ENCODE results near the gene TSPAN9.

Gene TSPAN9

DNA sequence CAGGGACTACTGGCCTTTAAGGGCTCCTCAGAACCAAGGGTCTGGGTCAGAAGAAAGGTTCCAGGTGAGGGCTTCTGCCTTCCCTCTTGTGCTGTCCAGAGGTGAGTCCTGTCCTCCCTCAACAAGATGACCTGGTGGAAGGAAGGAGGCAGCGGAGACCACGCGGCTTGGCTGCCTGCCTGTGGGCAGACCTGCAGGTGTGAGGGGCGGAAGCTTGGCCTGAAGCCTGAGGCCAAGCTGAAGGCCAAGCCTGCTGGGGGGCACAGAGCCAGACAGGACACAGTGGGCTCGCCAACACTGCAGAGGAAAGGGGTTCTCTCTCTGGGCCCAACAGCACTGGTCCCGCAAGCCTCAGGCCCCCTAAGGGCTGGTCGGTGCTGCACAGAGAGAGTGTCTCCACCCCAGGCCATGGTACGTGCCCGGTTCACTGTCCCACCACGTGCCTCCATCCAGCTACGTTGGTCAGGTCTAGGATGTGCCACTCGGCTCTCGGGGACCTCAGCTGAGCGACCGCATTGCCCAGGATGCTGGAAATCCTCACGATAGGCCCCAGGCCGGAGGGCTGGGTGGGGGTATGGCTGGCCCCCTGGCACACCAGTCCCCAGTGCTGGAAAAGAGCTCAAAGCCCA is 243.8 kb downstream of the TSPAN9 start:
- H3K4me1 ChIP-seq (ENCODE audit: control insufficient read depth, insufficient read depth, low read length) = peaks cover 1% of the 10 kb centered on the region
- H3K27ac ChIP-seq (ENCODE audit: low read length) = no peak overlapping the region
- H3K36me3 ChIP-seq (ENCODE audit: control insufficient read depth in 2 of 2, insufficient read depth in 2 of 2, low read length in 2 of 2) = no peaks in the 10 kb centered on the region
- peaks cover 0 to 2% of the 10 kb centered on the region in 2 donors for H3K27me3 ChIP-seq (ENCODE audit: control insufficient read depth in 1 of 2, insufficient read depth in 2 of 2, low read length in 2 of 2)
- H3K9me3 ChIP-seq (ENCODE audit: control insufficient read depth in 2 of 2, low read length in 2 of 2) = no peaks in the 10 kb centered on the region
- no peak overlapping the region for H3K4me3 ChIP-seq (ENCODE audit: low read length in 2 of 2)
- H3K9ac ChIP-seq (ENCODE audit: low read length in 2 of 2) = no peak overlapping the region

DNA sequence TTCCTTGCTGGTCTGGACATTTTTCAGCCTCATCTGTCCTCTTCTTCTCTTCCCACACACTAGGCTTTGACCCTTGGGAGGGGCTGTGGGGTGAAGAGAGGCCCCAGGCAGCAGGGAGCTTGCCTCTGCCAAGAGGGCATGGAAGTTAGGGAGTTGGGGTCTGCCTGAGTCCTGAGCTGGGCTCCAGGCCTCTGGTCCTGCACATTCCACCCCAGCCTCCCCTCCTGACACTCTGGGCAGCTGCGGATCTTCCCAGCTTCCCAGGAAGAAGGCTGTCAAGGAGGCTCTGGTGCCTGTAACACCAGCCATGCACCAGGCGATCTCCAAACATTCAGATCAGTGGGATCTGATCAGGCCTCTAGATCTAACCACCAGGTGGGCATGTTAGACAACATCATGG is 244.7 kb downstream of the TSPAN9 start:
- Histone ChIP-seq H3K9me3 (ENCODE audit: control insufficient read depth in 2 of 2, low read length in 2 of 2) (no peaks in the 10 kb centered on the region), H3K4me3 (ENCODE audit: low read length in 2 of 2) (no peak overlapping the region), H3K4me1 (ENCODE audit: control insufficient read depth, insufficient read depth, low read length) (no peaks in the 10 kb centered on the region), H3K36me3 (ENCODE audit: control insufficient read depth in 2 of 2, insufficient read depth in 2 of 2, low read length in 2 of 2) (no peaks in the 10 kb centered on the region), H3K9ac (ENCODE audit: low read length in 2 of 2) (no peak overlapping the region), H3K27ac (ENCODE audit: low read length) (no peak overlapping the region), H3K27me3 (ENCODE audit: control insufficient read depth in 1 of 2, insufficient read depth in 2 of 2, low read length in 2 of 2) (peaks cover 0 to 2% of the 10 kb centered on the region in 2 donors)

DNA sequence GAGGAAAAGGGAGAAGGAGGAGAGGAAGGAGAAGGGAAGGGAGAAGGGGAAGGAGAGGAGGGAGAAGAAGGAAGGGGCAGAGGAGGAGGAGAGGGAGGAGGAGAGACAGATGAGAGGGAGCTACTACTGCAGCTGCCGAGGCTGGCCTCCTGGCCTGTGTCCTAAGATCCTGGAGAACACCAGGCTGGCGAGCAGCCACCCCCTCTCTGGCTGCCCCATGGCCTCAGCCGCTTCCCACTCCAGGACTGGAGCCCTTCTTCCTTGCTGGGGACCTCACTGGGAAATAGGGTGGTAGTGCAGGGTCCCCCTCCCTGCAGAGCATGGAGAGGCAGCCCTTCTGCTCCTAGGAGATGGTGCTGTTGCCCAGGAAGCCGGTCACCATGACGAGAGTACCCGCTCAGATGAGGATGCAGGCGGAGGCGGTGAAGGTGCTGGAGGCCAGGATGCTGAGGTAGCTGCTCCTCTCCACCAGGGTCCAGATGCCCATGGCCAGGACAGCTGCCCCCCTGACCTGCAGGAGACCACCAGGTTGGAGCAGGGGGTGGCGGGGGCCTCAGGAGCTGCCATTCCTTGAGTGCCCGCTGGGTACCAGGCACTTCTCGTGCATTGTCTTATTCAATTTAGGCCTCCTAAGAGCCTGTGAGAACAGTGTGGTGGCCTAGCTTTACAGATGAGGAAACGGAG is 246.0 kb downstream of the TSPAN9 start:
- peaks cover 0 to 2% of the 10 kb centered on the region in 2 donors for H3K27me3 ChIP-seq (ENCODE audit: control insufficient read depth in 1 of 2, insufficient read depth in 2 of 2, low read length in 2 of 2)
- no peaks in the 10 kb centered on the region for H3K36me3 ChIP-seq (ENCODE audit: control insufficient read depth in 2 of 2, insufficient read depth in 2 of 2, low read length in 2 of 2)
- no peak overlapping the region for H3K9ac ChIP-seq (ENCODE audit: low read length in 2 of 2)

DNA sequence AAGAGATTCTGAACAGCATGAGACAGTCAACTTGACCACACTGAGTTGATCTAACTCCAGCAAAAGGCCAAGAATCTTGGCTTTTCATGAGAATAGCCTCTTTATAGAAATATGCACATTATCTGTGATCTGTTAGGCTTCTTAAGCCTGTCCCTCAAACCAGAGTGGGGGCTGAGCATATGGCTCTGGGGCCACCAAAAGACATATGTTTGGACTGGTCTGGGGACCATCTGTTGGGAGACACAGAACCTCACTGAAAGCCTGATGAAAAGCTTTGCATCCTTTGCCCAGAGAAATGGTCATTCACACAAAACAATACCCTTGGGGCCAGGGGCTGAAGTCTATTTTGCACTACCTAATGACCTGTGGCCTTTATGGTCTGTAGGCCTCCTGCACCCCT is 248.6 kb downstream of the TSPAN9 start:
- Histone ChIP-seq H3K9ac (ENCODE audit: low read length in 2 of 2) (no peak overlapping the region), H3K4me3 (ENCODE audit: low read length in 2 of 2) (no peak overlapping the region), H3K27me3 (ENCODE audit: control insufficient read depth in 1 of 2, insufficient read depth in 2 of 2, low read length in 2 of 2) (peaks cover 0 to 2% of the 10 kb centered on the region in 2 donors), H3K36me3 (ENCODE audit: control insufficient read depth in 2 of 2, insufficient read depth in 2 of 2, low read length in 2 of 2) (no peaks in the 10 kb centered on the region), H3K27ac (ENCODE audit: low read length) (no peak overlapping the region), H3K4me1 (ENCODE audit: control insufficient read depth, insufficient read depth, low read length) (no peaks in the 10 kb centered on the region), H3K9me3 (ENCODE audit: control insufficient read depth in 2 of 2, low read length in 2 of 2) (no peaks in the 10 kb centered on the region)

More for the DNA sequence above, 246.0 kb downstream of the TSPAN9 start:
- Histone ChIP-seq H3K27ac (ENCODE audit: low read length) (no peak overlapping the region), H3K4me3 (ENCODE audit: low read length in 2 of 2) (no peak overlapping the region), H3K4me1 (ENCODE audit: control insufficient read depth, insufficient read depth, low read length) (no peaks in the 10 kb centered on the region), H3K9me3 (ENCODE audit: control insufficient read depth in 2 of 2, low read length in 2 of 2) (no peaks in the 10 kb centered on the region)

DNA sequence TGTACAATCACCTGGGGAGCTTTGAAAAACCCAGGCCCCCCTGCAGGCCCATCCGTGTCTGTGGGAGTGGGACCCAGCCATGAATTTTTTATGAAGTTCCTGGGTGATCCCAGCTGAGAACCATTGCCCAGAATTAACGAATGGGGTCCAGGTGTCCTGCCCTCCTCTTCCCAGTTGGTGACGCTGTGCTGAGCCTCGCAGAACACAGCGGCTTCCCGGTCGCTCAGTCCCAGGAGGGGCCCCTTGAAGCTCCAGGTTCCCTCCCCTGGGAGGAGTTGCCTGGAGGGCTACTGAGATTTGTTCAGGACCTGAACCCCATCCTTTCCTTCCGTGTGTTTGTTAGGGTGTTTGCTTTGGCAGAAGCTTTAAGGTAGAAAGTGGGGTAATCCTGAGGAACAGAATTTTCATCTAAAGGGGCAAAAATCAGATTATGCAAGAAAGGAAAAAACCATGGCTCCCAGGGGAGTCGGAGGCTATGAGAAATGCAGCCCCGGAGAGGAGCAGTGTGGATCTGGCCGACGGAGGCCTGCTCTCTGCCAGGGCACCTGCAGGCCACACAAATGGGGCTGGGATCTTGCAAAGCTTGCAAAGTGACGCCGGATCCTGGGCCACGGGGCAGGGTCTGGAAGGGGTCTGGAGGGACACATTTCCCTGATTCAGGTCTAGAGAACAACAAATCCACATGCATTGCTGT is 249.1 kb downstream of the TSPAN9 start:
- H3K36me3 ChIP-seq (ENCODE audit: control insufficient read depth in 2 of 2, insufficient read depth in 2 of 2, low read length in 2 of 2) = no peaks in the 10 kb centered on the region
- no peaks in the 10 kb centered on the region for H3K9me3 ChIP-seq (ENCODE audit: control insufficient read depth in 2 of 2, low read length in 2 of 2)
- no peaks in the 10 kb centered on the region for H3K4me1 ChIP-seq (ENCODE audit: control insufficient read depth, insufficient read depth, low read length)
- no peak overlapping the region for H3K4me3 ChIP-seq (ENCODE audit: low read length in 2 of 2)
- H3K27ac ChIP-seq (ENCODE audit: low read length) = no peak overlapping the region
- H3K9ac ChIP-seq (ENCODE audit: low read length in 2 of 2) = no peak overlapping the region
- no peaks in the 10 kb centered on the region for H3K27me3 ChIP-seq (ENCODE audit: control insufficient read depth in 1 of 2, insufficient read depth in 2 of 2, low read length in 2 of 2)

DNA sequence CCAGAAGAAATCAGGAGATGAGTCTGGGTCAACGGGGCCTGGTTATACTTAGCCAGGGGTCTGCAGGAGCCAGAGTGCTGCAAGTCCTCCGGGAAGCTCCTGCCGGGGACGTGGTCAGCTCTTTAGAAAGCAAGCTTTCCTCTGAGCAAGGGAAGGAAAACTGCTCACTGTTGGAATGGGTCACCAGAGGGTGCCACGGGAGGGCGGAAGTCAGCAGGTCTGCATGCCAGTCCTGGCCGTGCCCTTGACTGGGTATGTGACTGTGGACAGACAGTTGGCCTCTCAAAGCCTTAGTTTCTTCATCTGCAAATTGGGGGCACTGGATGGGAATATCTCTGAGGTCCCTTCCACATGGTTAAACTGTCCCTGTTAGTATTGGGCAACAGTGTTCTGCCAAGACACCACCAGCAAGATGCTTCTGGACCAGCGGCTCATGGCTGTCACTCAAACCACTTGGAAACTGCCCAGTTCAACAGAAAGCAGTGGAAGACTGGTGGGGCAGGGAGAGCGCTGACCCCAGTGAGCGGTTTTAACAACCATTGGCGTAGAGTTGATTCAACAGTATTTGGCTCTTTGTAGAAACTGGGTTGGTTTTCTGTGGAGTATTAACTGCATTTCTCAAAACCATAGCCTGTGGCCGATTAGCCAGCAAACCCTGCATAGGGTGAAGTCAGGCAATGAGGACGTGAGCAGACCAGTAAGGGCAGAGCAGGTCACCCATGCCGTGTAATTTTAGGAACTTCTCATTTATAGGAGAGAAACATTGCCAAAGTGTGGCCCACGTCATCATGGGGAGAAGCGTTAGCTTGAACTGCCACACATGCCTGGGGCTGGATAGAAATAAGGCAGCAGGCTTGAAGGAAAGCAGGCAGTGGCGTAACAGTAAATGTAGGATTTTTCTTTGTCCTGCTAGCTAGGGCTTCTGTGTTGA is 249.9 kb downstream of the TSPAN9 start:
- no peaks in the 10 kb centered on the region for H3K9me3 ChIP-seq (ENCODE audit: control insufficient read depth in 2 of 2, low read length in 2 of 2)
- no peaks in the 10 kb centered on the region for H3K4me1 ChIP-seq (ENCODE audit: control insufficient read depth, insufficient read depth, low read length)
- no peak overlapping the region for H3K27ac ChIP-seq (ENCODE audit: low read length)
- H3K9ac ChIP-seq (ENCODE audit: low read length in 2 of 2) = no peak overlapping the region
- H3K4me3 ChIP-seq (ENCODE audit: low read length in 2 of 2) = no peak overlapping the region
- no peaks in the 10 kb centered on the region for H3K27me3 ChIP-seq (ENCODE audit: control insufficient read depth in 1 of 2, insufficient read depth in 2 of 2, low read length in 2 of 2)
- H3K36me3 ChIP-seq (ENCODE audit: control insufficient read depth in 2 of 2, insufficient read depth in 2 of 2, low read length in 2 of 2) = no peaks in the 10 kb centered on the region

DNA sequence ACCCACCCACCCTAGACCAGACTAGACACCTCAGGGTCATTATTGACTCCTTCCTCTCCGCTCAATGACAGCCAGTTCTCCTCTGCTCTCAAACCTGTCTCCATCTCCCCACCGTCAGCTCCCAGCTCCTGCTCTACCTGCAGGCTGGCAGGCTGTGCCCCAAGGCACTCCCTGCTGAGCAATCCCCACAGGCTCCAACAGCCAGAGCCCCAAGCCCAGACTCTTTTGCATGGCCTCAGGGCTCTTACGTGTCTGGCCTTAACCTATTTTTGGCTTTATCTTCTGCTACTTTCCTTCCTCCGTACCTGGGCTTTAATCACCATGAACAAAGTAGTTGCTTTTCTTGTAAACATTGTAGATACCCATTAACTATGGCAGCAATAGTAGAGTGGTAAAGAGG is 250.9 kb downstream of the TSPAN9 start:
- no peaks in the 10 kb centered on the region for H3K27me3 ChIP-seq (ENCODE audit: control insufficient read depth in 1 of 2, insufficient read depth in 2 of 2, low read length in 2 of 2)
- no peaks in the 10 kb centered on the region for H3K36me3 ChIP-seq (ENCODE audit: control insufficient read depth in 2 of 2, insufficient read depth in 2 of 2, low read length in 2 of 2)
- H3K27ac ChIP-seq (ENCODE audit: low read length) = no peak overlapping the region
- no peaks in the 10 kb centered on the region for H3K9me3 ChIP-seq (ENCODE audit: control insufficient read depth in 2 of 2, low read length in 2 of 2)
- no peaks in the 10 kb centered on the region for H3K4me1 ChIP-seq (ENCODE audit: control insufficient read depth, insufficient read depth, low read length)
- H3K4me3 ChIP-seq (ENCODE audit: low read length in 2 of 2) = no peak overlapping the region
- no peak overlapping the region for H3K9ac ChIP-seq (ENCODE audit: low read length in 2 of 2)

DNA sequence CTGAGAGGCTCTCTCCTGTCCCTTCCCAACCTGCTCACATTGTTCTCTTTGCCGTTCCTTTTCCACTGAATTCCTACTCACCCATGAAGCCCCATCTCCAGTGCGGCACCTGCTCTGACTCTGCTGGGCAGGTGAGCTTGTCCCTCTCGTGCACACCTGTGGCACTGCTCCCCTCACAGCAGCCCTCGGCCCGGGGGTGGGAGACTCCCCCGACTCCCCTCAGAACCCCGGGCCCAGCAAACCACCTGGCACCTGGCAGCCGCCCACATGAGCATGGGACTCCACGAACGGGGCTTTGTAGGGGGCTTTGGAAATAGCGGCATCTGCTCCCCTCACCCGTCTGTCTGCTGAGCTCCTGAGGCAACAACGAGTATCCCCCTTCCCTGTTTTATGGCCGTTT is 251.4 kb downstream of the TSPAN9 start:
- H3K27me3 ChIP-seq (ENCODE audit: control insufficient read depth in 1 of 2, insufficient read depth in 2 of 2, low read length in 2 of 2) = no peaks in the 10 kb centered on the region
- no peak overlapping the region for H3K4me3 ChIP-seq (ENCODE audit: low read length in 2 of 2)
- no peak overlapping the region for H3K9ac ChIP-seq (ENCODE audit: low read length in 2 of 2)
- H3K4me1 ChIP-seq (ENCODE audit: control insufficient read depth, insufficient read depth, low read length) = no peaks in the 10 kb centered on the region
- no peaks in the 10 kb centered on the region for H3K36me3 ChIP-seq (ENCODE audit: control insufficient read depth in 2 of 2, insufficient read depth in 2 of 2, low read length in 2 of 2)
- no peak overlapping the region for H3K27ac ChIP-seq (ENCODE audit: low read length)
- H3K9me3 ChIP-seq (ENCODE audit: control insufficient read depth in 2 of 2, low read length in 2 of 2) = no peaks in the 10 kb centered on the region

DNA sequence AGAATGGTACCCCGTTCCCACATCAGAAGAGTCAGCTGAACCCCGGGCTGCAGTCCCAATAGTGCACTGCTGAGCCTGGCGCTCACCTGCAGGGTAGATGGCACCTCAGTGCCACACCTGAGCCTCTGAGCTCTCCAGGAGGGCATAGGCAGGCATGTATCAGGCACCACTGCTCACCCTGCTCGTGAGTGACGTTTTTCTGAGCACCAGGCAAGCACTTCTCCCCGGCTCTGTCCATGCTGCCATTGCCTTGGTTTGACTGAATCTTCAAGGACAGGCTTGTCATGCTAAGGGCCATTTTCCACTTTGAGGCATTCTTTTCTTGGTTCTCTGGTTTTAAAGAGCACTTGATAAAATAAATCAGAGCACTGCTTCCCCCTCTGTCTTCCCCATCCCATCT is 252.2 kb downstream of the TSPAN9 start:
- no peaks in the 10 kb centered on the region for H3K27me3 ChIP-seq (ENCODE audit: control insufficient read depth in 1 of 2, insufficient read depth in 2 of 2, low read length in 2 of 2)
- H3K36me3 ChIP-seq (ENCODE audit: control insufficient read depth in 2 of 2, insufficient read depth in 2 of 2, low read length in 2 of 2) = no peaks in the 10 kb centered on the region
- H3K4me3 ChIP-seq (ENCODE audit: low read length in 2 of 2) = no peak overlapping the region
- no peaks in the 10 kb centered on the region for H3K9me3 ChIP-seq (ENCODE audit: control insufficient read depth in 2 of 2, low read length in 2 of 2)
- peaks cover 4% of the 10 kb centered on the region for H3K4me1 ChIP-seq (ENCODE audit: control insufficient read depth, insufficient read depth, low read length)
- no peak overlapping the region for H3K9ac ChIP-seq (ENCODE audit: low read length in 2 of 2)
- no peak overlapping the region for H3K27ac ChIP-seq (ENCODE audit: low read length)

DNA sequence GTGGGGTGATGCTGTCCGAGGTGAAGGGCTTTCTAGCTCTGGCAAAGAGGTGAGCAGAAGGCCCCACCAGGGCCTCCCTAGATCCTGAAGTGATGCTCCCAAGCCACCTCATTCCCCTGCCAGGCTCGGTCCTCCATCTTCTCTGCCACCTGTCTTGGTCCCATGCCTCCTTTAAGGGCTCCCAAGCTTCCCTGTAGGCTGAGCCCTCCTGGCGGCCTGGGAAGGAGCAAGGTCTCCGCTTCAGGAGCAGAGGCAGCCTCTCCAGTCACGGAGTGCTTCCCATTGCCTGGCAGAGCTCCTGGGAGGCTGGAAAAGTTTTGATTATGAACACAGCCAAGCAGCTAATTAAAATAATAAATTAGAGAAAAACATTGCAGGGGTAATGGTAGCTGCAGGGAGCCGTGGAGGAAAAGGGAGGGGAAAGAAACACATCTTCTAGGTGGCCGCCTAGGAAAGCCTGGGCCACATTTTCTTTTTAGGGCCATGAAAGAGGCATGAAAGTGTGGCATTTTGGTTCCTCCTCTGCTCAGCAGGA is 253.9 kb downstream of the TSPAN9 start:
- no peaks in the 10 kb centered on the region for H3K36me3 ChIP-seq (ENCODE audit: control insufficient read depth in 2 of 2, insufficient read depth in 2 of 2, low read length in 2 of 2)
- no peak overlapping the region for H3K9ac ChIP-seq (ENCODE audit: low read length in 2 of 2)
- peaks cover 7% of the 10 kb centered on the region for H3K4me1 ChIP-seq (ENCODE audit: control insufficient read depth, insufficient read depth, low read length)
- H3K27ac ChIP-seq (ENCODE audit: low read length) = no peak overlapping the region
- H3K4me3 ChIP-seq (ENCODE audit: low read length in 2 of 2) = no peak overlapping the region
- no peaks in the 10 kb centered on the region for H3K9me3 ChIP-seq (ENCODE audit: control insufficient read depth in 2 of 2, low read length in 2 of 2)
- no peaks in the 10 kb centered on the region for H3K27me3 ChIP-seq (ENCODE audit: control insufficient read depth in 1 of 2, insufficient read depth in 2 of 2, low read length in 2 of 2)

All from stomach smooth muscle (tissue), 2 donors.